ENCODE measurements around the gene TNS2.

- TF ChIP-seq NANOG (IDR thresholded peaks at IDR 0.05; ENCODE audit: borderline replicate concordance) (no peak), REST (IDR thresholded peaks at IDR 0.05; ENCODE audit: unreplicated experiment) (no peak), CTCF (conservative IDR thresholded peaks at IDR 0.05; ENCODE audit: low read depth in 2 of 2) (no peak), CREB1 (CRISPR knock-in tag; IDR thresholded peaks at IDR 0.05; ENCODE audit: low read depth) (no peak), EZH2 (IDR thresholded peaks at IDR 0.05; ENCODE audit: low read depth, unreplicated experiment) (no peak), POLR2AphosphoS5 (IDR thresholded peaks at IDR 0.05; ENCODE audit: low read depth) (no peak), ZNF114 (CRISPR knock-in tag; IDR thresholded peaks at IDR 0.05) (no peak), STAT1 (IDR thresholded peaks at IDR 0.05; ENCODE audit: unreplicated experiment) (no peak), EZH2phosphoT487 (IDR thresholded peaks at IDR 0.05; ENCODE audit: unreplicated experiment) (no peak)
Measured at GRCh38 chr12:53004178-53004577, 45.7 kb upstream of the TNS2 start.

Measured in GM23338 (cell line).